GM21786 (cell line): Measurements from ENCODE around the gene TMEM179B.
"Not testable (repeated sequence)": the region's sequence is repeated elsewhere in the genome, so short reads cannot be mapped to it uniquely, and the experiment has no call there.

Experiments used
- ATAC-seq: cut with Tn5 transposase; IDR thresholded peaks from one replicate; pipeline ENCODE4 v1.9.1; 2021; ENCODE audit not compliant: unreplicated experiment

The TMEM179B gene, protein sequence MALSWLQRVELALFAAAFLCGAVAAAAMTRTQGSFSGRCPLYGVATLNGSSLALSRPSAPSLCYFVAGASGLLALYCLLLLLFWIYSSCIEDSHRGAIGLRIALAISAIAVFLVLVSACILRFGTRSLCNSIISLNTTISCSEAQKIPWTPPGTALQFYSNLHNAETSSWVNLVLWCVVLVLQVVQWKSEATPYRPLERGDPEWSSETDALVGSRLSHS

DNA sequence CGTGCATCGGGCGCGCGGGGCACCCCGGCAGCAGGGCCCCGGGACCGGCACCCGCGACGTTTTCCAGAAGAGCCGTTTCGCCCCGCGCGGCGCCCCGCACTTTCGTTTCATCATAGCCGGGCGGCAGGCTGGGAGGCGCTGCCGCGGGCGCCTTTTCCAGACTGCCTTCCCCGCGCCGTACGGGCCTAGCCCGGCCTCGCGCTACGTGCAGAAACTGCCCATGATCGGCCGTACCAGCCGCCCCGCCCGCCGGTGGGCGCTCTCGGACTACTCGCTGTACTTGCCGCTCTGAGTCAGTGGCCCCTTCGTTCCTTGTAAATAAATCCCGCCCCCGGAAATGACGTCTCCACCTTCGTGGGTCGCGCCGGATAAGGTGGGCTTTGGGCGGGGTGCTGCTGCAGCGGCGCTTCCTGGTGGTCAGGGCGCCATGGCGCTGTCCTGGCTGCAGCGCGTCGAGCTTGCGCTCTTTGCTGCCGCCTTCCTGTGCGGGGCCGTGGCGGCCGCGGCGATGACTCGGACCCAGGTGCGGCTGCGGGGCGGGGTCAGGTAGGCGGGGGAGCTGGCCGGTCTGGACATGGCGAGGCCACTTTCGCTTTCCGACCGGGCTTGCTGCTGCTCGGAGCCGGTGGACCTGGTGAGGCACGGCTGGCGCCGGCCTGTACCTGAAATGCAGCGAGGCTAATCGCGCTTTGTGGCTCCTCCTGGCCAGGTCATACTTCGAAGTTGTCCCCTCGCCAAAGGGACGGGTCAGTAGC, at the start of gene TMEM179B:
TMEM179B (plus strand) TSS at position 398 of the 755 bp plus-strand sequence; CDS start at position 428, 30 bp downstream.
- peak; percentile 76 for ATAC-seq

DNA sequence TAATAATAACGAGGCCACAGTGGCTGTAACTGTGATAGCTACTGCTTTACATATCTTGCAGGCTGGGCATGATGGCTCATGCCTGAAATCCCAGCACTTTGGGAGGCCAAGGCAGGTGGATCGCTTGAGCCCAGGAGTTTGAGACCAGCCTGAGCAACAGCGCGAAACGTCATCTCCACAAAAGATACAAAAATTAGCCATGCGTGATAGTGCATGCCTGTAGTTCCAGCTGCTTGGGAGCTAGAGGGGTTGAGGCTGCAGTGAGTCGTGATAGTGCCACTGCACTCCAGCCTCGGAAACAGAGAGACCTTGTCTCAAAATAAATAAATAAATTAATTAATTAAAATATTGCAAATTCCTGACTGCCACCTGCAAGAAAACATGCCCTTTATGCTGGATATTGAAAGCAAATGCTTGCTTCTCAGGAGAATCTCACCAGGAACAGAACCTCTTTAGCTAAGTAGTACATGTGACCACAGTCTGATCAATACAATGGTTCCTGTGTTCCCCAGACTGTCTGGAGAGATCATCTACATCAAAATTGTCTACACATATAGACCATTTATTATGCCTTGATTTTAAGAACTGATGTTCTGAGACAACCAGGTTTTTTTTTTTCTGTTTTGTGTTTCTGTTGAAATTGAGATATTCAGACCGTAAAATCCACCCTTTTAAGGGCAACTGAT, 39.6 kb upstream of the TMEM179B start:
- no peak for ATAC-seq

DNA sequence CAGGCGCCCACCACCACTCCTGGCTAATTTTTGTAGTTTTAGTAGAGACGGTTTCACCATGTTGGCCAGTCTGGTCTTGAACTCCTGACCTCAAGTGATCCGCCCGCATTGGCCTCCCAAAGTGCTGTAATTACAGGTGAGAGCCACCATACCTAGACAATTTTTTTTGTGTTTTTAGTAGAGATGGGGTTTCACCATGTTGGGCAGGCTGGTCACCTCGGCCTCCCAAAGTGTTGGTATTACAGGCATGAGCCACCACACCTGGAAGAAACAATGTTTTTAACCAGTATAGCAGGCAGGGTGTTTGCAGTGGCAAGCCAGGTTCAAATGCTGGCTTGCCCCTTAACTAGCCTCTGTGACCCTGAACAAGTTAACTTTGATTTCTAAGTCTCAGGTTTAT, 37.3 kb upstream of the TMEM179B start:
- ATAC-seq, result not testable (repeated sequence)

DNA sequence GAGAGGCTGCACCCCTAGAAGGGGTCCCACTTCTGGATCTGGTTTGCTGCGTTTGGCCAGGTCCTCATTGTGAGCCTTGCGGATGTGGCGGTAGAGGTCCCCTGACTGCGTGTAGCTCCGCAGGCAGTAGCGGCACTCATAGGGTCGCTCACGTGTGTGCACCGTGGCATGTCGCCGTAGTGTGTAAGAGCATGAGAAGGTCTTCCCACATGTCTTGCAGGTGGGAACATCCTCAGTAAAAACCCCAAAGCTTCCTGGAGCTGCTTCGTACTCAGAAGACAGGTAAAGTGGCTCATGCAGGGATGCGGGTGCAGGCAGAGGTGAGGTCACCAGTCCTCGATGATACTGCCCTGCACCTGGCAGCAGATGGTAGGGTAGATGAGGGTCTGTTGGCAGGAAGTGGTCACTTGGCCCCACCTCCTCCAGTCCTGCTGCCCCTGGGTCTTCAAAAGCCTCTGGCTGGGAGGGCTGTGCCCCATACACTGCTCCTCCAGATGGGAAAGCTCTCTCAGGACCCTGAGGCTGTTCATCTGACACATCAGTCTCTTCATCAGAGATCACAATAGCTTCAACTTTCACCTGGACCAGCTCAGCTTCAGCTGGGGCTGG, 34.9 kb upstream of the TMEM179B start:
- ATAC-seq, result no peak

DNA sequence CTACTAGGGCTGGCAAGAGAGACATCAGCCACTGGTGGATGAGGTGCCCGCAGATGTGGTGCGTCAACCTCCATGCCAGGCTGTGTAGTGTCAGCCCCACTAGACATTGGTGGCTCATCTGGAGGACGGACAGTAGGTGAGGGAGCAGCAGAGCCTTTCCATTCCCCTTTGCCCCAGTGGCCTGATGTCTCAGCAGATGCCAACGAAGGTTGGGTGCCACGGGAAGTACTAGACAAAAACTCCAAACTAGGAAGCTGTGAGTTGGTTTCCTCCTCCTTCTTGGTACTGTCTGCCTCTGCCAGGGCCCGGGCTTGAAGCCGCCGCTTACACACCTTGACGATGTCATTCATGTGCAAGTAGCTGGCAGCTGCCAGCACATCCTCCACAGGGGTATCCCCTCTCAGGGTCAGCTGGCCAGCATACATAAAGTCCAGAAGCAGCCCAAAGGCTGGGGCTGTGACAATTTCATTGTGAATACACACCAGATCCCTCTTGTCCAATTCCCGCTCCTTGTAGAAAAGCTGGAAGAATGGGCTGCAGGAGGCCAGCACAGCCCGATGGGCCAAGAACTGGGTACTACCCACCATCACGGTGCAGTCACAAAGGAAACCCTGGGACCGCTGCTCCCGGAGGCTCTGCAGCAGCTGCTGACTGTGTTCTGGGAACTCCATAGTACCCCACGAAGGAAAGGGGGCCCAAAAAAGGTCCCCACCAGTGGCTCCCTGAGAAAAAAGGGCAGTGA, 34.0 kb upstream of the TMEM179B start:
- no peak for ATAC-seq

DNA sequence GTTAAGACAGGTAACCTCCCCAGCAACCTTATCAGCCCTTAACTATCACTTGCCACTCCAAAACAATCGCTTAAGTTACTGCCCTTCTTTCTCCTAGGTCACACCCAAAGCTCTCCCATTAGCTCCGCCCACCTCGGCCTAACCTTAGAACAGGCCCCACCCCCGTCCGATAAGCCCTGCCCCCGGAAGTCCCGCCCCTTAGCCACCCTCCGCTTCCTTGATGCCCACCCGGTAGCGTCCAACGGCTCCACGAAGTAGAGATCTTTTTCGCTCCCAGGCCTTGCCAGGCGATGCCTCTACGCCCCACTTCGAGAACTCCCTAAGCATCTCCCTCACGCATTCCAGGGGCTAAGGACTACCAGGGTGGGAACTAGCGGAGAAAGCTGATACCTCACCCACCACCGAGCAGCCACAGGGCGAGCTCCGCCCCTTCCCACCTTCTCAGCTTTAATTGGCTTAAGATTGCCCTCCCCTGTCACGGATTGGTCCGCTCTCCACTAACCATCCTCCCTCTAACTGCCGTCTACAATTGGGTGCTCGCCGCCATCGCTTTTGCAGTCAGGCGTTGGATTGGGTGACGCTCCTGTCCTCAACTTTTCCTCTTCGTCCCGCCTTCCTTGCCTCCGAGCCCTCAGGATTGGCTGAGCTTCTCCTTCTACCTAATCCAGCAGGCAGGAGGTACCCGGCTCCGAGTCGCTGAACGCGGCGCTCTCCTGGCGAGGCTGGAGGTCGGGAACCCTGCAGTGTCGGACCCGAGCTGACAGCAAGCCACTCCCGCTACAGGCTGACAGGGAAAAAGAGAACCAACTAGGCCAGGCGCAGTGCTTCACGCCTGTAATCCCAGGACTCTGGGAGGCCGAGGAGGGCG, 33.2 kb upstream of the TMEM179B start, which contains the start of gene ZBTB3:
ZBTB3 (minus strand) TSS at position 425 of the 868 bp plus-strand sequence. CDS start 496 bp downstream, outside the sequence.
- ATAC-seq, result peak; percentile 97

DNA sequence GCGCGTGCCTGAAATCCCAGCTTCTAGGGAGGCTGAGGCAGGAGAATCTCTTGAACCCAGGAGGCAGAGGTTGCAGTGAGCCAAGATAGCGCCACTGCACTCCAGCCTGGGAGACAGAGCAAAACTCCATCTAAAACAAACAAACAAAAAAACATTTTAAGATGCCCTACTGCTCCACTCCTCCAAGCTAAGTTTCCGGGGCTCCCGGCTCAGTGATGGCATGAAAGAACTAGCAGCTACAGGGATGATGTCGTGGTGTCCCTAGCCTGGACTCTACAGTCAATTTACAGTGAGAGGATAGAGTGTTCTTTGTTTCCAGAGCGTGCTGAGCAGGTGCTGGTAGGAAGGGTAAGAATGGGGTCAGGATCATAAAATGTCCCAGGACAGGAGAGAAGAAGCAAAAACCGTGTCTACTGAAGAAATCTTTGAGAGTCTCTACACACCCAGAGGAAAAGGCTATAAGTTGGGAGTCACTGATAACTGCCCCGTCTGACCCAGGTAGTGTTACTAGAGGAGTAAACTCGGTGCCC, 32.1 kb upstream of the TMEM179B start:
- no peak for ATAC-seq

DNA sequence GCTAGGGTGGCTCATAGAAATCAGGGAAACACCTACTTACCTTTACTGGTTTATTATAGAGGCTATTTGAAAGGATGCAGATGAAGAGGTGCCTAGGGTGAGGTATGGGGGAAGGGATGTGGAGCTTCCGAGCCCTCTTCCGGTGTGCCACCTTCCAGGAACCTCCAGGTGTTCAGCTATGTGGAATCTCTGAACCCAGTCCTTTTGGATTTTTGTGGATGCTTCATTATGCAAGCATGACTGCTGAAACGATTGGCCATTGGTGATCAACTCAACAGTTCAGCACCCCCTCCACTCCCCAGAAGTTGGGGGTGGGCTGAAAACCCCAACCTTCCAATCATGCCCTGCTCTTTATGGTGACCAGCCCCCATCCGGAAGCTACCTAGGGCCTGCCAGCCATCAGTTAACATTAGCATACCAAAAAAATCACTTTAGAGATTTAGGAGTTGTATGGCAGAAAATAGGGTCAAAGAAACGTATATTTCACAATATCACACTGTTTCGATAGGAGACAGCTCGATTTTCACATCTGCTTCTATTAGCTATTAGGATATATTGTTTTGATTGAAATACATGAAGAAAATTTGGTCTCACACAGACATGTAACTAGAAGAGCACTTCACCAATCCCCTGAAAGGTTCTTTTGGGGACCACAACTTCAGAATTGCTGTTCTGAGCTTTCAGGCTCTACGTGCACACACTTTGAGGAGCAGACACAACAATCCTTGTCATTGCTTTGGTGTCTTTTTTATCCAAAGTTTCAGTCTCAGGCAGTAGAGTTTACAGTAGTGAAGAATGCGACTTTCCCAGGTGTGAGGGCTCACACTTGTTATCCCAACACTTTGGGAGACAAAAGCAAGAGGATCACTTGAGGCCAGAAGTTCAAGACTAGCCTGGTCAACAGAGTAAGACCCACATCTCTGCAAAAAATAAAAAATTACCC, 29.1 kb upstream of the TMEM179B start:
- no peak for ATAC-seq

DNA sequence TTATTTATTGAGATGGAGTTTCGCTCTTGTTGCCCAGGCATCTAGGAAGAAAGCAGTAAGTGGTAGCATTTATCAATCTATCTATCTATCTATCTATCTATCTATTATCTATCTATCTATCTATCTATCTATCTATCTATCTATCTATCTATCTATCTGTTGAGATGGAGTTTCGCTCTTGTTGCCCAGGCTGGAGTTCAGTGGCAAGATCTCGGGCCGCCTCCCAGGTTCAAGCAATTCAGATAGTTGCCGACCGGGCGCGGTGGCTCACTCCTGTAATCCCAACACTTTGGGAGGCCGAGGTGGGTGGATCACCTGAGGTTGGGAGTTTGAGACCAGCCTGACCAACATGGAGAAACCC, 26.4 kb upstream of the TMEM179B start:
- not testable (repeated sequence) for ATAC-seq

DNA sequence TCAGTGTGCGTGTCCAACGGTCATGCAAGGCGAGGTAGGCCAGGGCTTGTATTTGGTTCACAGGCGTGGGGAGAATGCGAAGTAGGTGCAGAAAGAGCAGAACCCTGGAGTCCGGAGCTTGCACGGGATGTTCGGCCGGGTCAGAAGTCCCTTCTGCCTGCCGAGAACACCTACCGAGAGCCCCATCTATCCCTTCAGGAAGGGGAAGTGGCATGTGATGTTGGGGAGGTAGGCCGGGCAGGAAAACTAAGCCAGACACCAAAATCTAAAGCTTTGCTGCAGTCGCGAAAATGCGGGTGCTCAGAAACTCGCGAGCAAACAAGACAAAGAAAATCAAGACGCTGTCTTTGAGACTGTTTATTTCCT, 16.4 kb upstream of the TMEM179B start:
- ATAC-seq, result no peak

DNA sequence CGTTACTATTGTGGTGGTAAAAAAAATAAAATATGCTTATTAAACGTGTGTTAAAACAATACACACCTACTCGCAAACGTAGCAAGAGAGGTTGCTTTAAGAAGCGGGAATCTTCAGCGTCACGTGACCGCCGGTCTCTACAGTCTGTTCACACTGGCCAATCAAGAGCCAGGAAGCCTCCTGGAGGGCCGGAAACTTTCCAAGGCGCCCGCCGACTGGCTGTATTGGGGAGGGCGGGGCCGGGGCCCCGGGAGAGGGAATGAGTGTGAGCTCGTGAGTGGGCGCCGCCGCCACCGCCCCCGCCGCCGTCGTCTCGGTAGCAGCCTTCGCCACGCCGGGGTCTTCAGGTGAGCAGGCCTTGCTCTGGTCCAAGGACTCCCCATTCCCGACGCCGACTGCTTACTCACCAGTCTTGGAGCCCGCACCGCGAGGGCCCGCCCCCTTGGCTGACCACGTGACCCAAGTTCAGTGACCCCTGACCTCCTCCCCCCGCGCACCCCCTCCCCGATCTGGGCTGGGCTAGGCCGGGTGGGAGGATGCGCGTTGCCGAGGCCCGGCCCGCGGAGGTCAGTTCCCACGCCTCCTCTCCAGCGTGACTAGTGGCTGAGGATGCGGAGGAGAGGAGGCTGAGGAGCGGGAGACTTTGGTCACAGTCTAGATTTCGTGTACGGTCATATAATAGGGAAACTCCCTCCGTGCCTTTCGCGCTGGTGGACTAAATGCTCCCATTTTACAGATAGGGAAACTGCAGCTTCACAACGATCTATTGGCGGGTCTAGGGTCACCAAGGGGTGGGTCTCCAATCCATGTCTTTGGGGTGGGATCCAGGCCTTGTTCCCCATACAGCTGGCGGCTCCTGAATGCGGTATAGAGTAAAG, 15.8 kb upstream of the TMEM179B start, which contains the start of gene TAF6L:
TAF6L (plus strand) TSS at position 253 of the 878 bp plus-strand sequence. CDS start 4,388 bp downstream, outside the sequence.
- ATAC-seq, result peak; percentile 85

DNA sequence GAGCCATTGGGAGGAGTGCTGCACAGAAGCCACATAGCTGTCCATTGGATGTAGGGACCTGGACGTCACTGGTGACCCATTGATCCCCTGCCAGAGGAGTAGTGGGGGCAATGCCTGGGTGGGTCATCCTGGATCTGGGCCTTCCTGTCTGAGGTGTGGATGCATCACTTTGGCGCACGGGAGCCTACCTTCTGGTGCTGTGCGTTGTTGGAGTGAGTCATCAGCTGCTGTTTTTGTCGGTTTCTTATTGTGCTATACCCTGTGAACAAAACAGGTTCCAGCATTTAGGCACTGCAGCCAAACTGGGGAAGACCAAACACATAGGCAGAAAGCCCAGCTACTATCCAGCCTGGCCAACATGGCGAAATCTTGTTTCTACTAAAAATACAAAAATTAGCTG, 12.8 kb upstream of the TMEM179B start:
- no peak for ATAC-seq

DNA sequence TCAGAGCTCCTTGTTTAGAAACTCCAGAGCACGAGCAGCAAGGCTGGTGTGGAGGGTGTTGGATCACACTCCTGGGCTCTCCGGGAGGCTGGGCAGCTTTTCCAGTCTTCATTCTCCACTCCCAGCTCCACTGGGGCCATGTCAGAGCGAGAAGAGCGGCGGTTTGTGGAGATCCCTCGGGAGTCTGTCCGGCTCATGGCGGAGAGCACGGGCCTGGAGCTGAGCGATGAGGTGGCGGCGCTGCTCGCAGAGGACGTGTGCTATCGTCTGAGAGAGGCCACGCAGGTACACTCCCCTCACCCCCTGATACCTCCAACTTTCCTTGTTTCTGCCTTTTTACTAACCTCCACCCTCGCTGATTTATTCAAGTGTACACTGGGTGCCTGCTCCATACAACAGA, 11.6 kb upstream of the TMEM179B start:
- no peak for ATAC-seq

DNA sequence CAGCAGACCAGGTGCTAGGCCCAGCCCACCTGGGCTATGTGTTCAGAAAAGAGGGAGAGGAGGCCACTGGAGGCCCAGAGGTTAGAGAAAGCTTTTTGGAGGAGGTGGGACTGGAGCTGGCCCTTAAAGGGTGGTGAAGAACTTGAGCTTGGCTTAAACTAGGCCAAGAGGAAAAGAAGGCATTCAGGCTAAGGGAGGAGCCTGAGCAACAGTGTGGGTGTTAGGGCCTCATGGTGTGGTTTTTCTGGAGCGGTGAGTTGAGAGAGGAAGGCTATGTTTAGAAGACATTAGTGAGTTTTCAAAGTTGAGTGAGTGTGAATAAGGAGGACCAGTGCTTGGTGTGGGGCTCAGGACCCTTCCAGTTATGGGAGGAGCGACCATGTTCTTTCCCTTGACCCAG, 9.8 kb upstream of the TMEM179B start:
- no peak for ATAC-seq

DNA sequence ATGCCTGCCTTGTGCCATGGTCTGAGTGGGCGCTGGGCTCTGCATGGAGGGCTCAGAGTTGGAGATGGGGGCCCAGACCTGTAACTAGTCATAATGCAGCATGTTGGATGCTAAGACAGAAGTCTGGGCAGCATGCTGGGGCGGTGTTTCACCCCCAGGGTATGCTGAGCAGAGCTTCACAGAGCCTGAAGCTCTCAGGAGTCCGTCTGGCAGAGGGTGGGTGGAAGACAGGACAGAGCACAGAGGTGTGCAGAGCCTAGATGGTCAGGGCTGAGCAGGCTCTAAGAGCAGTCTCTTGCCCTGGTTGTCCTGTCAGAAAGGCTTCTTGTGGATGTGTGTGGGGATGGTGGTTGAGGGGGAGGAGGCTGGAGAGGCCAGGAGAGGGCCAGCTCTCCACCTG, 8.8 kb upstream of the TMEM179B start:
- ATAC-seq, result no peak

DNA sequence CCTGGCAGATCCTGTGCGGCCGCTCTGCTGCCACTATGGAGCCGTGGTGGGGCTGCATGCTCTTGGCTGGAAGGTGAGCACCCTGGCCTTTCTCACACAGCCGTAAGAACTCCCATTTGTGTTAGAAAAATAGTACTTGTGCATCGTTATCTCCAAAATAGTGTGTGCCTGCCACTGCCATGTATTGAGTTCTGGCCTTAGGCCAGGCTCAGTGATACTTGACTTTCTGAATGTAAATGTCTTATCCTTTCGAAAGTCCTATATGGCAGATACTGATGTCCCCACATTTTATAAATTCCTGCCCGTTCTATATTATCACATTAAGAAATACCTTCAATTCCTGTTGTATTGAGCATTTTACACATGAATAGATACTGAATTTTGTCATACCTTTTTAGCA, 4.4 kb upstream of the TMEM179B start:
- no peak for ATAC-seq

DNA sequence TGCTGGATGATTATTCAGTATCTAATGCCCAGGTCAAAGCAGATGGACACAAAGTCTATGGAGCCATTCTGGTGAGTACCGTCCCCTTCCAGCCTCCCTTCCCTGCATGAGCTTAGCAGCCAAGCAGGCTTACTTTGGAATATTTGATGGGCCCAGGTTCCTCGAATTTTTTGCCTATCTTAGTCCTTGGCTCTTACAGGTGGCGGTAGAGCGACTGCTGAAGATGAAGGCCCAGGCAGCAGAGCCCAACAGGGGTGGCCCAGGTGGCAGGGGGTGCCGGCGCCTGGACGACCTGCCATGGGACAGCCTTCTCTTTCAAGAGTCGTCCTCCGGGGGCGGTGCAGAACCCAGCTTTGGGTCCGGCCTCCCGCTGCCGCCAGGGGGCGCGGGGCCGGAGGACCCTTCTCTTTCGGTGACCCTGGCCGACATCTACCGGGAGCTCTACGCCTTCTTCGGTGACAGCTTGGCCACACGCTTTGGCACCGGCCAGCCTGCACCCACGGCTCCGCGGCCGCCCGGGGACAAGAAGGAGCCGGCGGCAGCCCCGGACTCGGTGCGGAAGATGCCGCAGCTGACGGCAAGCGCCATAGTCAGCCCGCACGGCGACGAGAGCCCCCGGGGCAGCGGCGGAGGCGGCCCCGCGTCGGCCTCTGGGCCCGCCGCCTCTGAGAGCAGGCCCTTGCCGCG, 741 bp upstream of the TMEM179B start:
- peak; percentile 58 for ATAC-seq
